Stomach (tissue), 4 donors: Measurements from ENCODE around the gene DNAH17.

Experiments
- EP300 ChIP-seq: sonication (generic); formaldehyde crosslinking; IDR thresholded peaks from one replicate; pipeline ENCODE4 v1.6.1; 2017; ENCODE audit warnings: antibody characterized with exemption
- TF ChIP-seq, protein P1 (sequence below), 7 experiments: fragments of 450-650 bp in 4 of 7; fragments of 200-600 bp in 3 of 7; sonication (generic) in 3 of 7; IDR thresholded peaks; one replicate each; pipeline ENCODE4 v1.5.1; 2016 to 2019; ENCODE audit warnings: antibody characterized with exemption in 7 of 7, control low read depth in 2 of 7, mild to moderate bottlenecking in 1 of 7

- TF ChIP-seq, protein P1, sequence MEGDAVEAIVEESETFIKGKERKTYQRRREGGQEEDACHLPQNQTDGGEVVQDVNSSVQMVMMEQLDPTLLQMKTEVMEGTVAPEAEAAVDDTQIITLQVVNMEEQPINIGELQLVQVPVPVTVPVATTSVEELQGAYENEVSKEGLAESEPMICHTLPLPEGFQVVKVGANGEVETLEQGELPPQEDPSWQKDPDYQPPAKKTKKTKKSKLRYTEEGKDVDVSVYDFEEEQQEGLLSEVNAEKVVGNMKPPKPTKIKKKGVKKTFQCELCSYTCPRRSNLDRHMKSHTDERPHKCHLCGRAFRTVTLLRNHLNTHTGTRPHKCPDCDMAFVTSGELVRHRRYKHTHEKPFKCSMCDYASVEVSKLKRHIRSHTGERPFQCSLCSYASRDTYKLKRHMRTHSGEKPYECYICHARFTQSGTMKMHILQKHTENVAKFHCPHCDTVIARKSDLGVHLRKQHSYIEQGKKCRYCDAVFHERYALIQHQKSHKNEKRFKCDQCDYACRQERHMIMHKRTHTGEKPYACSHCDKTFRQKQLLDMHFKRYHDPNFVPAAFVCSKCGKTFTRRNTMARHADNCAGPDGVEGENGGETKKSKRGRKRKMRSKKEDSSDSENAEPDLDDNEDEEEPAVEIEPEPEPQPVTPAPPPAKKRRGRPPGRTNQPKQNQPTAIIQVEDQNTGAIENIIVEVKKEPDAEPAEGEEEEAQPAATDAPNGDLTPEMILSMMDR (IDR thresholded peaks at IDR 0.05), result no peak
- TF ChIP-seq EP300, result no peak
Measured at GRCh38 chr17:78428836-78429617, 148.2 kb downstream of the DNAH17 start.
